Stimulated activated CD4-positive, alpha-beta T cell treated with anti-CD3 and anti-CD28 coated beads, Interleukin-1b, Interleukin-23, amount 100 ng/mL, for 4 hours (primary cell): ENCODE measurements around the gene SLC41A2.
"Not testable (repeated sequence)": the region's sequence is repeated elsewhere in the genome, so short reads cannot be mapped to it uniquely, and the experiment has no call there.

ENCODE experiments used
- DNase-seq, 2 donors: peaks; one replicate each; pipeline ENCODE4 v3.0.0-alpha.2; 2020; ENCODE audit warnings: low read depth in 2 of 2

Gene SLC41A2

GRCh38 chr12:104964167-104964855, 6.2 kb upstream of the SLC41A2 start:
- DNase-seq, result no peak

- DNase-seq, result no peak
Measured at GRCh38 chr12:104963757-104964156, 5.7 kb upstream of the SLC41A2 start.

- DNase-seq, result no peak
Measured at GRCh38 chr12:104960464-104960863, 2.4 kb upstream of the SLC41A2 start.

- no peak for DNase-seq
Measured at GRCh38 chr12:104959335-104959841, 1.3 kb upstream of the SLC41A2 start.

- no peak for DNase-seq
Measured at GRCh38 chr12:104958805-104959334, 780 bp upstream of the SLC41A2 start.

GRCh38 chr12:104957719-104958000, 430 bp downstream of the SLC41A2 start:
- DNase-seq, result peak; percentile 12 to 28

GRCh38 chr12:104956870-104957718, 996 bp downstream of the SLC41A2 start:
- DNase-seq, result no peak

- DNase-seq, result no peak
Measured at GRCh38 chr12:104955703-104956102, 2.4 kb downstream of the SLC41A2 start.

- no peak for DNase-seq
Measured at GRCh38 chr12:104953323-104953722, 4.8 kb downstream of the SLC41A2 start.

- DNase-seq, result no peak
Measured at GRCh38 chr12:104952816-104953215, 5.3 kb downstream of the SLC41A2 start.

- DNase-seq, result no peak
Measured at GRCh38 chr12:104951759-104952509, 6.2 kb downstream of the SLC41A2 start.

- DNase-seq, result not testable (repeated sequence)
Measured at GRCh38 chr12:104948716-104949115, 9.4 kb downstream of the SLC41A2 start.

- no peak for DNase-seq
Measured at GRCh38 chr12:104944252-104944651, 13.8 kb downstream of the SLC41A2 start.

GRCh38 chr12:104943401-104943800, 14.7 kb downstream of the SLC41A2 start:
- DNase-seq, result not testable (repeated sequence)

- no peak for DNase-seq
Measured at GRCh38 chr12:104942075-104942474, 16.0 kb downstream of the SLC41A2 start.

- DNase-seq, result no peak
Measured at GRCh38 chr12:104941454-104941853, 16.6 kb downstream of the SLC41A2 start.

- DNase-seq, result no peak
Measured at GRCh38 chr12:104939089-104939488, 19.0 kb downstream of the SLC41A2 start.

- DNase-seq, result no peak
Measured at GRCh38 chr12:104938371-104938770, 19.7 kb downstream of the SLC41A2 start.

GRCh38 chr12:104935886-104936285, 22.2 kb downstream of the SLC41A2 start:
- DNase-seq, result no peak

- DNase-seq, result no peak
Measured at GRCh38 chr12:104933778-104934177, 24.3 kb downstream of the SLC41A2 start.

- DNase-seq, result no peak
Measured at GRCh38 chr12:104933128-104933527, 25.0 kb downstream of the SLC41A2 start.
